DOHH2 (cell line): ENCODE results near the gene INPP5F.

Experiments used
- H3F3A ChIP-seq: fragments of 200-600 bp; sonication (generic), shearing (Covaris generic); 2 replicates; pipeline ENCODE4 v1.6.0; 2016; ENCODE audit warnings: antibody characterized with exemption, mild to moderate bottlenecking; ENCODE audit not compliant: control insufficient read depth, insufficient read depth
- H3K27ac ChIP-seq: fragments of 200-600 bp; sonication (generic); 2 replicates; pipeline ENCODE4 v1.5.1; 2014; ENCODE audit warnings: low read depth, mild to moderate bottlenecking, low read length, moderate library complexity
- H3K27me3 ChIP-seq: fragments of 200-600 bp; sonication (generic); 2 replicates; pipeline ENCODE4 v1.6.1; 2014; ENCODE audit warnings: mild to moderate bottlenecking, low read length, mixed read lengths; ENCODE audit not compliant: control insufficient read depth
- H3K36me3 ChIP-seq: fragments of 200-600 bp; sonication (generic); 2 replicates; pipeline ENCODE4 v1.6.1; 2014; ENCODE audit warnings: mild to moderate bottlenecking, low read length, moderate library complexity, mixed read lengths; ENCODE audit not compliant: control insufficient read depth
- H3K4me1 ChIP-seq: fragments of 200-600 bp; sonication (generic); 2 replicates; pipeline ENCODE4 v1.6.1; 2014; ENCODE audit warnings: mild to moderate bottlenecking, low read length, mixed read lengths; ENCODE audit not compliant: control insufficient read depth
- H3K4me2 ChIP-seq: fragments of 200-600 bp; sonication (generic); 2 replicates; pipeline ENCODE4 v1.6.0; 2014; ENCODE audit warnings: mild to moderate bottlenecking, low read length, moderate library complexity
- H3K4me3 ChIP-seq: fragments of 200-600 bp; sonication (generic); 2 replicates; pipeline ENCODE4 v1.5.1; 2014; ENCODE audit warnings: mild to moderate bottlenecking, low read length, mixed read lengths
- H3K79me2 ChIP-seq: fragments of 200-600 bp; sonication (generic); 2 replicates; pipeline ENCODE4 v1.6.1; 2014; ENCODE audit warnings: mild to moderate bottlenecking, low read length, mixed read lengths; ENCODE audit not compliant: control insufficient read depth
- H3K9me2 ChIP-seq: fragments of 200-600 bp; sonication (generic); replicated peaks from 2 replicates; pipeline ENCODE4 v1.6.1; 2014; ENCODE audit warnings: mild to moderate bottlenecking, low read length, mixed read lengths; ENCODE audit not compliant: control insufficient read depth
- H3K9me3 ChIP-seq: fragments of 200-600 bp; sonication (generic); 2 replicates; pipeline ENCODE4 v1.6.1; 2014; ENCODE audit warnings: antibody characterized with exemption, low read length, mixed read lengths; ENCODE audit not compliant: control insufficient read depth, insufficient read depth
- H4K20me1 ChIP-seq: fragments of 200-600 bp; sonication (generic); 2 replicates; pipeline ENCODE4 v1.6.0; 2014; ENCODE audit warnings: low read depth, mild to moderate bottlenecking, antibody characterized with exemption, low read length, moderate library complexity; ENCODE audit not compliant: control insufficient read depth, insufficient read depth
- CTCF ChIP-seq: fragments of 200-600 bp; sonication (generic); IDR thresholded peaks from one replicate; pipeline ENCODE4 v1.5.1; 2014; ENCODE audit warnings: antibody characterized with exemption, mild to moderate bottlenecking, low read depth, low read length; ENCODE audit not compliant: poor library complexity, severe bottlenecking
- EZH2phosphoT487 ChIP-seq: fragments of 200-600 bp; sonication (generic); IDR thresholded peaks from 2 replicates; pipeline ENCODE4 v1.6.1; 2017; ENCODE audit warnings: borderline replicate concordance, mild to moderate bottlenecking, antibody characterized with exemption, low read length, moderate library complexity, mixed read lengths

INPP5F gene

DNA sequence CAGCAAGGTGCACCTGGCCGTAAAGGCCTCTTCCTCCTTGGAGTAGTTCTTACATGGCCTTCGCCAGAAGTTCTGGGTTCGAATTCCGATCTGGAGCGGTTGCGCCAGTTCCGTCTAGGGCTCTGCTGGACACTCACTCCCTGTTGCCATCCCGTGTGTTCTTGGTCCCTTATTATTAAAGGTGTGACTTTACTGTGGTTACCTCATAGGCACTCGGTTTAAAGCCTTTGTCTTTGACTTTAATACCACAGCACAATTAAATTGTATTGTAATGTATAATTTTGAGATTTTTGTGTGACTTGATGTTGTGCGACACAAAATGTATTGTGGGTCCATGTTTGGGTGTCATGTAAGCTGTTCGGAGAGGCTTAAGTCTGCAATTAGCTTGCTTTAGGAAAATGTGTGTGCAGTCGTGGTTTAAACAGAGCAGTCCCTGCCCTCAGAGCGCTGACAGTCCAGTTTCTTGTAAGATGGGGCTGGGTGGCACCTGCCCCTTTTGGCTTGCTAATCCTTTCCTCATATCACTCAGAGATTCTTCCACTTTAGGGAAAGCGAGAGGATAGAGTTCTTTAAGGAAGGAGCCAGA lies 919 bp downstream of the INPP5F start:
- TF ChIP-seq CTCF (no peak), EZH2phosphoT487 (no peak)
- Histone ChIP-seq H3F3A (peaks cover 17% of the 10 kb centered on the region), H3K9me3 (no peaks in the 10 kb centered on the region), H4K20me1 (no peaks in the 10 kb centered on the region), H3K9me2 (no peaks in the 10 kb centered on the region), H3K4me1 (peaks cover 44% of the 10 kb centered on the region), H3K27ac (no peak overlapping the region), H3K27me3 (no peaks in the 10 kb centered on the region), H3K4me2 (peak overlapping the region; percentile 90), H3K36me3 (no peaks in the 10 kb centered on the region), H3K4me3 (peak overlapping the region; percentile 94), H3K79me2 (peaks cover 31% of the 10 kb centered on the region)

DNA sequence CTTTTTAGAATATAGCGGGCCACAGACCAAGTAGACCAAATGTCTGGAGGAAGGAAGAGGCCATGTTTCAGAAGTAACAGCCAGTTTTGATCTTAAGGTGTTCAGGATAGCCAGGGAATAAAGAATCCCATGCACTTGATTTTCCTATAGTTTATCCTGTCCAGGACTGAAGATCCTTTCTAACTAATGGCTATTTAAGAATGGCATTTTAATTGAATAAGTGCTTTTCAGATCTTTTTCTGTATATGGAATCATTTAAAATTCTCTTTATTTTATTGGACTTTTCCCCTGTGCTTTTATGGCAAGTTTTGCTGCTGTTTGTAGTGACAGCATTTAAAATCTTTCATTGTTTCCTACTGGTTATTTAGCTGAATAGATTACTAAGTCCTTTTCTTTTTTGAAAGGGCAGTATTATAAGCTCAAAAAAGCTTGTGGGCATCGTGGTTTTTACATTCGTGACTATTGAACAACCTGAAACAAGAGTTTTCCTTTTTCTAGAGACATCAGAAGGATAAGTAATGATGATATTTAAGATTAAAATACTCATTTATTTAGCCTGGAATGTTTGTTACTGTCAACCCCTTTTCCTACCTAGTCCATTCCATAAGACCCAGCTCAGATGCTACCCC lies 2.4 kb downstream of the INPP5F start:
- H3K9me3 ChIP-seq = no peaks in the 10 kb centered on the region
- no peaks in the 10 kb centered on the region for H3K27me3 ChIP-seq
- H3K4me2 ChIP-seq = peak overlapping the region; percentile 90
- H3K79me2 ChIP-seq = peaks cover 37% of the 10 kb centered on the region
- peak overlapping the region; percentile 94; the same call in 1 of the 2 replicates for H3K4me3 ChIP-seq
- no peaks in the 10 kb centered on the region for H4K20me1 ChIP-seq
- no peaks in the 10 kb centered on the region for H3K36me3 ChIP-seq
- H3K4me1 ChIP-seq = peaks cover 45% of the 10 kb centered on the region
- peaks cover 17% of the 10 kb centered on the region for H3F3A ChIP-seq
- H3K27ac ChIP-seq = no peak overlapping the region
- H3K9me2 ChIP-seq = no peaks in the 10 kb centered on the region
- TF ChIP-seq CTCF = no peak
- TF ChIP-seq EZH2phosphoT487 = no peak

- Histone ChIP-seq H3K27ac (no peak overlapping the region), H3K79me2 (peaks cover 23% of the 10 kb centered on the region), H3K4me2 (no peak overlapping the region), H3F3A (no peaks in the 10 kb centered on the region), H4K20me1 (no peaks in the 10 kb centered on the region), H3K9me2 (no peaks in the 10 kb centered on the region), H3K36me3 (no peaks in the 10 kb centered on the region), H3K27me3 (no peaks in the 10 kb centered on the region), H3K4me1 (peaks cover 14% of the 10 kb centered on the region), H3K4me3 (no peak overlapping the region), H3K9me3 (no peaks in the 10 kb centered on the region)
- TF ChIP-seq CTCF (no peak), EZH2phosphoT487 (no peak)
Observed at GRCh38 chr10:119734396-119735332, 8.8 kb downstream of the INPP5F start.
